Keratinocyte (primary cell): ENCODE measurements around the gene IBSP. TPM values are rescaled to one million over a fixed set of nuclear protein-coding genes. Genes with fewer than 3 reads are reported as not detected.

Experiments
- DNase-seq: peaks from one replicate; pipeline ENCODE4 v3.0.0-alpha.2; 2011; ENCODE audit warnings: low read depth, missing footprints, low spot score
- FAIRE-seq: peaks from 2 replicates; lab custom pipeline; 2011; peaks lifted over from hg19 to GRCh38; lab: Jason Lieb, UNC
- H2AFZ ChIP-seq: 2 replicates; pipeline ENCODE4 v1.6.0; 2012; ENCODE audit warnings: low read length, control low read depth, inconsistent platforms; ENCODE audit not compliant: control insufficient read depth
- H3K27ac ChIP-seq: 2 replicates; pipeline ENCODE4 v1.5.1; 2011; ENCODE audit warnings: low read length; ENCODE audit not compliant: control insufficient read depth, insufficient read depth
- H3K27me3 ChIP-seq: 3 replicates; pipeline ENCODE4 v1.6.0; 2011; ENCODE audit warnings: low read length; ENCODE audit not compliant: control insufficient read depth, insufficient read depth; ENCODE audit errors: extremely low read depth
- H3K36me3 ChIP-seq, 2 experiments: 2 replicates in 1 of 2; 3 replicates in 1 of 2; pipeline ENCODE4 v1.5.1; 2011; ENCODE audit warnings: low read length in 2 of 2, mild to moderate bottlenecking in 1 of 2; ENCODE audit not compliant: control insufficient read depth in 2 of 2, insufficient read depth in 2 of 2; ENCODE audit errors: extremely low read depth in 1 of 2
- H3K4me1 ChIP-seq: 3 replicates; pipeline ENCODE4 v1.5.1; 2011; ENCODE audit warnings: low read length; ENCODE audit not compliant: control insufficient read depth, insufficient read depth; ENCODE audit errors: extremely low read depth
- H3K4me2 ChIP-seq: 3 replicates; pipeline ENCODE4 v1.6.0; 2011; ENCODE audit warnings: low read depth, low read length; ENCODE audit not compliant: control insufficient read depth, insufficient read depth; ENCODE audit errors: extremely low read depth
- H3K4me3 ChIP-seq, 3 experiments: fragments of 200-600 bp in 1 of 3; sonication (generic) in 1 of 3; 2 replicates in 2 of 3; 3 replicates in 1 of 3; pipeline ENCODE4 v1.5.1; 2011 to 2016; ENCODE audit warnings: low read length in 3 of 3, mild to moderate bottlenecking in 3 of 3, control low read depth in 2 of 3, inconsistent platforms in 1 of 3, low read depth in 1 of 3, mixed read lengths in 1 of 3, mixed run types in 1 of 3, moderate library complexity in 1 of 3; ENCODE audit not compliant: control insufficient read depth in 2 of 3, insufficient read depth in 2 of 3; ENCODE audit errors: extremely low read depth in 1 of 3
- H3K79me2 ChIP-seq: 2 replicates; pipeline ENCODE4 v1.6.0; 2012; ENCODE audit warnings: low read length; ENCODE audit not compliant: control insufficient read depth, insufficient read depth
- H3K9ac ChIP-seq: 3 replicates; pipeline ENCODE4 v1.6.0; 2011; ENCODE audit warnings: low read length; ENCODE audit not compliant: control insufficient read depth, insufficient read depth; ENCODE audit errors: extremely low read depth
- H3K9me1 ChIP-seq: 3 replicates; pipeline ENCODE4 v1.6.0; 2011; ENCODE audit warnings: low read length; ENCODE audit not compliant: control insufficient read depth, insufficient read depth; ENCODE audit errors: extremely low read depth
- H3K9me3 ChIP-seq: 2 replicates; pipeline ENCODE4 v1.5.1; 2012; ENCODE audit warnings: low read depth, low read length; ENCODE audit not compliant: control insufficient read depth
- H4K20me1 ChIP-seq: 3 replicates; pipeline ENCODE4 v1.6.0; 2011; ENCODE audit warnings: low read length; ENCODE audit not compliant: control insufficient read depth, insufficient read depth; ENCODE audit errors: extremely low read depth
- CTCF ChIP-seq, 3 experiments: IDR thresholded peaks in 1 of 3; conservative IDR thresholded peaks in 1 of 3; optimal IDR thresholded peaks in 1 of 3; 2 replicates in 2 of 3; 3 replicates in 1 of 3; pipeline versions ENCODE3 to v1.5.1; 2011; ENCODE audit warnings: low read length in 3 of 3, mild to moderate bottlenecking in 3 of 3, moderate library complexity in 2 of 3, control low read depth in 1 of 3, inconsistent platforms in 1 of 3; ENCODE audit not compliant: insufficient read depth in 2 of 3; ENCODE audit errors: extremely low read depth in 1 of 3
- EZH2 ChIP-seq: IDR thresholded peaks from one replicate; pipeline ENCODE4 v1.6.1; 2012; ENCODE audit warnings: inconsistent platforms, mild to moderate bottlenecking, low read length, moderate library complexity
- dilution Hi-C: fragments of 300-500 bp; cut with MboI; formaldehyde crosslinking; loops from one replicate; pipeline ENCODE4 v1.7.0; 2020; ENCODE audit warnings: low sequenced_read_pairs; ENCODE audit not compliant: extremely low pct_ligation_motif_present
- polyA plus RNA-seq, 5 experiments: library from polyadenylated mRNA; depleted of rRNA in 3 of 5; stranded (reverse) in 3 of 5; stranded (forward) in 1 of 5; unstranded in 1 of 5; fragments of >200 nt; gene quantifications; 1 replicate in 1 of 5; 2 replicates in 3 of 5; 3 replicates in 1 of 5; pipeline versions ENCODE4 v1.2.1 to v1.2.3, GENCODE V29; 2011 to 2012; ENCODE audit warnings: missing spikeins in 2 of 5, low read depth in 1 of 5, low replicate concordance in 1 of 5

The IBSP gene
- polyA plus RNA-seq, 1 donor (not counting 4 experiments of a cell fraction or from before 2014, with no cell fraction given) = not detected

- no peaks in the 10 kb centered on the region for H4K20me1 ChIP-seq
- H3K79me2 ChIP-seq = no peaks in the 10 kb centered on the region
- H2AFZ ChIP-seq = no peak overlapping the region
- no peaks in the 10 kb centered on the region for H3K36me3 ChIP-seq
- no peak overlapping the region for H3K27ac ChIP-seq
- TF ChIP-seq EZH2 (no peak), CTCF (optimal IDR thresholded peaks at IDR 0.05 in 1 of 3, IDR thresholded peaks at IDR 0.05 in 1 of 3, conservative IDR thresholded peaks at IDR 0.05 in 1 of 3; ENCODE audit: extremely low read depth in 1 of 3, insufficient read depth in 2 of 3, low read length in 3 of 3) (no peak)
- no peak overlapping the region for H3K4me2 ChIP-seq
- dilution Hi-C loops = no loop called here
- DNase-seq (no peak), FAIRE-seq (no peak)
- no peaks in the 10 kb centered on the region for H3K9me1 ChIP-seq
- no peak overlapping the region for H3K9ac ChIP-seq
- no peaks in the 10 kb centered on the region for H3K27me3 ChIP-seq
- peaks cover 15% of the 10 kb centered on the region for H3K4me1 ChIP-seq
- no peaks in the 10 kb centered on the region for H3K9me3 ChIP-seq
- no peak overlapping the region for H3K4me3 ChIP-seq
Measured at GRCh38 chr4:87823724-87824123, 24.4 kb downstream of the IBSP start.

- H3K79me2 ChIP-seq = no peaks in the 10 kb centered on the region
- no peak overlapping the region for H3K9ac ChIP-seq
Measured at GRCh38 chr4:87824352-87824751, 25.0 kb downstream of the IBSP start.

More at GRCh38 chr4:87824352-87824751, 25.0 kb downstream of the IBSP start:
- FAIRE-seq (no peak), DNase-seq (no peak)
- dilution Hi-C loops = no loop called here
- H3K9me3 ChIP-seq = no peaks in the 10 kb centered on the region
- no peak overlapping the region for H3K27ac ChIP-seq
- no peaks in the 10 kb centered on the region for H3K27me3 ChIP-seq
- H3K4me3 ChIP-seq = no peak overlapping the region
- TF ChIP-seq EZH2 (no peak), CTCF (optimal IDR thresholded peaks at IDR 0.05 in 1 of 3, IDR thresholded peaks at IDR 0.05 in 1 of 3, conservative IDR thresholded peaks at IDR 0.05 in 1 of 3; ENCODE audit: extremely low read depth in 1 of 3, insufficient read depth in 2 of 3, low read length in 3 of 3) (no peak)
- H2AFZ ChIP-seq = no peak overlapping the region
- no peaks in the 10 kb centered on the region for H3K9me1 ChIP-seq
- H3K4me1 ChIP-seq = peaks cover 9% of the 10 kb centered on the region
- H3K36me3 ChIP-seq = no peaks in the 10 kb centered on the region
- no peak overlapping the region for H3K4me2 ChIP-seq
- H4K20me1 ChIP-seq = no peaks in the 10 kb centered on the region
